GM12874 (cell line): Measurements from ENCODE around the gene SRMS.

Experiments used
- TF ChIP-seq, protein P1 (sequence below): IDR thresholded peaks from 2 replicates; pipeline ENCODE4 v1.5.1; 2011; ENCODE audit warnings: low read depth, mild to moderate bottlenecking, control low read depth, low read length, moderate library complexity; ENCODE audit not compliant: insufficient read depth

SRMS gene

DNA sequence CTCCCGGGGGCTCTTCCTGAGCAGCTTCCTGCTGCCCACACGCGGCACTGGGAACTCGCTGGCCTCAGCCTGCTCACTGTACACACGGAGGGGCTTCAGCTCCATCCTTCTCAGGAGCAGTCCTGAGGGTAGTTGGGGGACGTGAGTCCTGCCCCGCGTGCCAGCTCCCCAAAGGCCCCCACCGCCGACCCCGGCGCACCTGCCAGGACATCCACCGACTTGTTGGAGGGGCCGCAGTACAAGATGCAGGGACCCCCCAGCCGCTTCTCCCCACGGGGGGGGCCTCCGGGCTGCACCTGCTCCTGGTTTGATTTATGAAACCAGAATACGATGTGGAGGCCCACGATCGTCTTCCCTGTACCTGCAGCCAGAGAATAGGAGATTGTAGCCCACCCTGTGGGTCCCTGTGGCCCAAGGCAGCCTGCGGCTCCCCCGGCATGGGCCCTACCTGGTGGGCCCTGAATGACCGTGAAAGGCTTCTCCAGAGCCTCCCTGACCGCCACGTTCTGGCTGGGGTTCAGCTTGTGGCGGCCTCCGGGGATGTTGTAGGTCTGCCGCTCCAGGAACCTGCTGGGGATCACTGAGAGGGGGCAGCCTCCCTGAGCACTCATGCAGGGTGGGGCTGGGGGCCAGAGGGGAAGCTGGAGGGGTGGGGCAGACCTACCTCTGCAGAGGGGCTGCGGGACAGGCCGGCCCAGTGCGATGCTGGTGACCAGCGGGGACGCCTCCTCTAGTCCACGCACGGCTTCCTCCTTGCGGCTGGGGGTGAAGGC is 14.3 kb upstream of the SRMS start:
- TF ChIP-seq, protein P1, sequence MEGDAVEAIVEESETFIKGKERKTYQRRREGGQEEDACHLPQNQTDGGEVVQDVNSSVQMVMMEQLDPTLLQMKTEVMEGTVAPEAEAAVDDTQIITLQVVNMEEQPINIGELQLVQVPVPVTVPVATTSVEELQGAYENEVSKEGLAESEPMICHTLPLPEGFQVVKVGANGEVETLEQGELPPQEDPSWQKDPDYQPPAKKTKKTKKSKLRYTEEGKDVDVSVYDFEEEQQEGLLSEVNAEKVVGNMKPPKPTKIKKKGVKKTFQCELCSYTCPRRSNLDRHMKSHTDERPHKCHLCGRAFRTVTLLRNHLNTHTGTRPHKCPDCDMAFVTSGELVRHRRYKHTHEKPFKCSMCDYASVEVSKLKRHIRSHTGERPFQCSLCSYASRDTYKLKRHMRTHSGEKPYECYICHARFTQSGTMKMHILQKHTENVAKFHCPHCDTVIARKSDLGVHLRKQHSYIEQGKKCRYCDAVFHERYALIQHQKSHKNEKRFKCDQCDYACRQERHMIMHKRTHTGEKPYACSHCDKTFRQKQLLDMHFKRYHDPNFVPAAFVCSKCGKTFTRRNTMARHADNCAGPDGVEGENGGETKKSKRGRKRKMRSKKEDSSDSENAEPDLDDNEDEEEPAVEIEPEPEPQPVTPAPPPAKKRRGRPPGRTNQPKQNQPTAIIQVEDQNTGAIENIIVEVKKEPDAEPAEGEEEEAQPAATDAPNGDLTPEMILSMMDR: no peak

DNA sequence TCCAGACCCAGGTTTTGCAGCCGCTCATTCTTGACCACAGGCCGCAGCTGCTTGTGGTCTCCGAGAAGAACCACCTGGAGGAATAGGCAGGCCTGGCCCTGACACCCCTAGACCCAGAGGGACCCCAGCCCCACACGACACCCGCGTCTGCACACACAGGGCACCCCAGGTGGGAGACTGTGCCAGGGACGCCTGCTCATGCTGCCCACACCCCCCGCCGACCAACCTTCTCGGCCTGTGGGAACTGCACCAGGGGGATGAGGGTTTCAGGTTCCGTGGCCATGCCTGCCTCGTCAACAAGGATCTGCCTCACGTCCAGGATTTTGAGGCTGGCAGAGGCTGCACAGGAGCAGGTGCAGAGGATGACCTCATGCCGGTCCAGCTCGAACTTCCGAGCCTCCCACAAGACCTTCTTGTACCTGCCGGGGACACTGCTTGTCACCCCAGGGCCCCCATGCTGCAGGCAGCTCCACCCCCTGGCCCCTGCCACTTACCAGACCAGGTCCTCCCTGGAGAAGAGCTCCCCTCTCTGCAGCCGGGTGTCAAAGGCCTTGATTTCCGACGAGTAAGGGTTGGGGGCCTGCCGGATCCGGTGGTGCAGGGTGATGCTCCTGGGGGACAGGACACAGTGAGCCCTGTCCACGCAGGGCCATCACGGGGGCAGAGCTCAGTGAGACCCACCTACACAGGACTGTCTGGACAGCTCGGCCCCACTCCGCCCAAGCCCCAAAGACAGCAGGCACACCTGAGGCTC is 13.5 kb upstream of the SRMS start:
- TF ChIP-seq, protein P1: no peak

DNA sequence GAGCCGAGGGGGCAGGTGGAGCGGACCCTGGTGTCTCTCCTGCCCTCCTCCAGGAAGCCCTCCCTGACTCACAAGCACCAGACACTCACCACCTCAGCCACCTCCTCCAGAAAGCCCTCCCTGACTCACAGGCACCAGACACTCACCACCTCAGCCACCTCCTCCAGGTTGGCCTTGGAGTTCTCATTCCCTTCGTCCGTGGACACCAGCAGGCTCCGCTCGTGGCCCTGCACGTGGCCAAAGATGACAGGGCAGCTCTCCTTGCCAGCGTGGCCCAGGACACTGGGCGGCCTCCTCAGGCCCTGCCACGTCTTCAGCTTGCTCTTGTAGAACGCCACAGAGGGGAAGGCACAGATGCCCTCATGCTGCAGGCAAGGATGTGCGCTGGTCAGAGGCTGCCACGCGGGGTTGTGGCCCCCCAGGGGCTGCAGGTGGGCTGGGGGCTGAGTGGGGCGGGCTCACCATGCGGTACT is 12.8 kb upstream of the SRMS start:
- TF ChIP-seq, protein P1: no peak

DNA sequence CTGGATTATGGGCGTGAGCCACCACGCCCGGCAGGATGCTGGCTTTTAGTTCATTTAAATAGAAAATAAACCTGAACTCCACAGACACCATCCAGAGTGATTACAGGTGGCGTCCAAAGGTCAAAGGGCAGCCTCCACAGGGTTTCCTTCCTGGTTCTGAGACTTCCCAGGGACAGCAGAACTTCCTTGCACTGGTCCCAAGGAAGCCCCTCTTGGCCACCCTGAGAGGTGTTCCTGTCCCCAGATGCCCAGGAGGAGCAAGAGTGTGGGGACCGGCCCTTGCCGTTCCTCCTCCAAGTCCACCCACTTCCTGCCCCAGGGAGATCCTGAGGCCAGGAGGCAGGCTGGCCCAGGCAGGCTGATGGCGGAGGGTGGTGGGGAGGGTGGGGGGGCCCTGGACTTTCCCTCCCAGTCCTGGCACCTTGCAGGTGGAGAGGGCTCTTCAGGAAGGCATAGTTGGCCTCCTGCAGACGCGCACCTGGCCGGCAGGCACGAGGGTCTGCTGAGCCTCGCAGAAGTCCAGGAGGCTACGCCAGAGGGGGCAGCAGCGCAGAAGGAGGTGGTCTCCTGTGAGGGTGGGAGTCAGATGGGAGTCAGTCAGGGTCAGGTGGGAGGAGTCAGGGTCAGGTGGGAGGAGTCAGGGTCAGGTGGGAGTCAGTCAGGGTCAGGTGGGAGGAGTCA is 11.4 kb upstream of the SRMS start:
- TF ChIP-seq, protein P1: no peak

DNA sequence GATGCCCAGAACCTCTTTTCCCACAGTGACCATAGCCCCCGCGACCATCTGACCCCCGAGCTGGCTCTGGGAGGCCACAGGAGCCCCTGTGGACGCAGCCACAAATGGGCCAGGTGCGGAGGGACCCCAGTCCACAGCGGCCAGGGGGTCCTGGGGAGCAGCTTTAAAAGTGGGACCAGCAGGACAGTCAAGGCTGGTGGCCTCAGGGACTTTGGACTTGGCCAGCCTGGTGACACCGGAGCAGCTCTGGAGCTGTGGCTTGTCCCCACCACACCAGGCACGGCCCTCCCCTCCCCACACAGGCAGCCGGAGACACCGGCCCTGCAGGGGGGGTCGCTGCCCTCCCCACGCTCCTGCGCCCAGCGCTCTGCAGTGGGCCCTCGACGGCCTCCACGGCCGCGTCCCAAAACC is 9.9 kb upstream of the SRMS start:
- TF ChIP-seq, protein P1: no peak

DNA sequence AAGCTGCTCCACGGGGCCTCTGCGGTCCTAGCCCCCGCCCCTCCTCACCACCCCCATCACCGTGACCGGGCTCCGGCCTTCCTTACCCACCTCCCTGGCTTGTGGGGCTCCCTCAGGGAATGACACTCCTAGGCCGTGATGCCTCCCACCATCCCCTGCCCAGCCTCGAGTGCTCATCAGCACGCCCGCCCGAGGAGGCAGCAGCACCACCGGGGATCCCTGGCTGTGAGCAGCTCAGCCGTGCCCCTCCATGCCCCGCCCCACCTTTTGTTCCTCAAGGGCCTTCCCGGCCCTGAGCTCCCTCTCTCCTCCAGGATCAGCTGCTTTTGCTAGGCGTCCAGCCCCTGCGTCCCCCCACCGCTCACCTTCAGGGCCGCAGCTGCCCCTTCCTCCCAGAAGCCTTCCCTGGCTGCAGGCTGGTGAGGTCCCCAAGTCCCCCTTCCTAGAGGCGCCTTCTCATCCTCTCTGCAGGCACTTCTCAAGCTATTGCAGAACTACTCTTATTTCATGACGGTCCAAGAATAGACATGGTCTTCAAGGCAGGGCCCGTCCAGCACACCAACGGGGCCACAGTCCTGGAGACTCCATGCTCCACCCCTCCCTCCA is 9.4 kb upstream of the SRMS start:
- TF ChIP-seq, protein P1: no peak
